Common myeloid progenitor, CD34-positive (primary cell): Measurements from ENCODE around the gene MAGEB4.

ENCODE experiments used
- CTCF ChIA-PET: fragments of 350-600 bp; sonication (Branson Sonifier 250); formaldehyde crosslinking; loops from one replicate; lab custom pipeline; 2021; ENCODE audit warnings: antibody characterized with exemption; lab: Charles Lee
- POLR2A ChIA-PET: fragments of 350-600 bp; sonication (Branson Sonifier 250); formaldehyde crosslinking; loops from one replicate; lab custom pipeline; 2021; ENCODE audit warnings: antibody characterized with exemption; lab: Charles Lee
- DNase-seq, 3 donors: peaks; one replicate each; pipeline versions ENCODE4 v3.0.0 to v3.0.0-alpha.2; 2013
- H3K27ac ChIP-seq, 2 experiments: 1 replicate in 1 of 2; 2 replicates in 1 of 2; pipeline ENCODE4 v1.7.0; 2013; ENCODE audit warnings: inconsistent platforms in 2 of 2, low read length in 2 of 2, mild to moderate bottlenecking in 2 of 2, low read depth in 1 of 2, moderate library complexity in 1 of 2; ENCODE audit not compliant: severe bottlenecking in 2 of 2, insufficient read depth in 1 of 2, poor library complexity in 1 of 2
- H3K27me3 ChIP-seq, 5 experiments: replicated peaks in 2 of 5; 1 replicate in 3 of 5; 2 replicates in 2 of 5; pipeline versions ENCODE4 v1.6.1 to v1.7.0; 2013; ENCODE audit warnings: low read length in 4 of 5, mild to moderate bottlenecking in 2 of 5, moderate library complexity in 2 of 5, inconsistent platforms in 1 of 5; ENCODE audit not compliant: insufficient read depth in 5 of 5, control insufficient read depth in 4 of 5
- H3K36me3 ChIP-seq, 4 experiments: 1 replicate in 2 of 4; 2 replicates in 2 of 4; pipeline versions ENCODE4 v1.6.1 to v1.7.0; 2013; ENCODE audit warnings: low read length in 3 of 4, control low read depth in 1 of 4, mild to moderate bottlenecking in 1 of 4; ENCODE audit not compliant: control insufficient read depth in 4 of 4, insufficient read depth in 4 of 4
- H3K4me1 ChIP-seq, 4 experiments: 1 replicate in 3 of 4; 2 replicates in 1 of 4; pipeline versions ENCODE4 v1.6.1 to v1.7.1; 2013; ENCODE audit warnings: low read length in 3 of 4, mild to moderate bottlenecking in 3 of 4, control low read depth in 1 of 4, inconsistent platforms in 1 of 4, moderate library complexity in 1 of 4; ENCODE audit not compliant: control insufficient read depth in 4 of 4, insufficient read depth in 4 of 4; ENCODE audit errors: control extremely low read depth in 1 of 4
- H3K4me3 ChIP-seq, 7 experiments: 1 replicate in 4 of 7; 2 replicates in 3 of 7; pipeline versions ENCODE4 v1.5.1 to v1.7.0; 2013; ENCODE audit warnings: mild to moderate bottlenecking in 7 of 7, low read length in 6 of 7, moderate library complexity in 6 of 7, inconsistent platforms in 2 of 7, low read depth in 2 of 7, control low read depth in 1 of 7; ENCODE audit not compliant: insufficient read depth in 4 of 7, control insufficient read depth in 1 of 7; ENCODE audit errors: extremely low read depth in 1 of 7
- H3K9me3 ChIP-seq, 5 experiments: 1 replicate in 4 of 5; 2 replicates in 1 of 5; pipeline versions ENCODE4 v1.6.1 to v1.7.1; 2013; ENCODE audit warnings: low read length in 4 of 5, mild to moderate bottlenecking in 2 of 5, inconsistent platforms in 1 of 5, low read depth in 1 of 5, moderate library complexity in 1 of 5; ENCODE audit not compliant: control insufficient read depth in 4 of 5, insufficient read depth in 2 of 5; ENCODE audit errors: control extremely low read depth in 1 of 5
- WGBS: methylation state at CpG from one replicate; pipeline ENCODE4 v1.1.5; 2013; ENCODE audit not compliant: insufficient coverage; 5-methylcytosine and 5-hydroxymethylcytosine counted together

The MAGEB4 gene

DNA sequence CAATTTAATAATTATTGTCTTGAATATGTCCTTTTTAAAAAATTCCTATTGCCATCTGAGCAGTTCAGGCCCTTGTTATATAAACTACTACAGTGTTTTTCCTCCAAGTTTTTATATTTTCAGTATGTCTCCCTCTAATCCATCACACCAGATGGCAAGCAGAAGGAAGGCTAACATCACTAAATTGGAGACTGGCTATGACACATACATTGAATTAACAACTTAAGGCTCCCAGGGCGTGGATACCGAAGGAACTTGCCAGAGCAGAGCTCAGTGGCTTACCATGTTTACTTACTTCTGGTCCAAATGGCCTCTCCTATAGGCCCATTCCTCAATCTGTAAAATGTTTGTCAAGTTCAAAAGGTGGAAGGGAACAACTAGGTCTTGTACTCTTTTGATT is 18.1 kb downstream of the MAGEB4 start:
- Histone ChIP-seq H3K27ac (no peak overlapping the region), H3K36me3 (no peaks in the 10 kb centered on the region), H3K4me3 (no peak overlapping the region), H3K27me3 (no peaks in the 10 kb centered on the region), H3K4me1 (no peaks in the 10 kb centered on the region), H3K9me3 (no peaks in the 10 kb centered on the region)
- ChIA-PET POLR2A (no interaction called here), CTCF (no interaction called here)
- WGBS = no CpG with 5 or more reads among the region's 2 CpGs
- no peak for DNase-seq

DNA sequence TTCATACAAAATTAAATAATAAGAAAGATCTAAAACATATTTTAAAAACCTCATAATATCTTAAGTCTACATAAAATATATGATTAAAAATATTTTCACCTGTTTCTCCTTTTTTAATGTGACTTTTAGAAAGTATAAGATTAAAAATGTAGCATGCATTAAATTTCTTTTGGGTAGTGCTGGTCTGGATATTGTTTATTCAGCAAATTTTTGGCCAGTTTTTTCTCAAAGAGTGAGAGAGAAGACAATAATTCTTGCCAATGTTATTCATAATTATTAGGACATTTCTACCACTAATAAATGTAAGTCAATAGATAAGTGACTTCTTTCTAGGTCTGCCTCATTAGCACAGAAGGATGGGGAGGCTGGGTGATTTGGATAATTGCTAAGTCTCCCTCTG is 19.2 kb downstream of the MAGEB4 start:
- Histone ChIP-seq H3K9me3 (no peaks in the 10 kb centered on the region), H3K27me3 (no peaks in the 10 kb centered on the region), H3K4me3 (no peak overlapping the region), H3K4me1 (no peaks in the 10 kb centered on the region), H3K27ac (no peak overlapping the region), H3K36me3 (no peaks in the 10 kb centered on the region)
- POLR2A ChIA-PET = no interaction called here
- no peak for DNase-seq
- CTCF ChIA-PET = no interaction called here

DNA sequence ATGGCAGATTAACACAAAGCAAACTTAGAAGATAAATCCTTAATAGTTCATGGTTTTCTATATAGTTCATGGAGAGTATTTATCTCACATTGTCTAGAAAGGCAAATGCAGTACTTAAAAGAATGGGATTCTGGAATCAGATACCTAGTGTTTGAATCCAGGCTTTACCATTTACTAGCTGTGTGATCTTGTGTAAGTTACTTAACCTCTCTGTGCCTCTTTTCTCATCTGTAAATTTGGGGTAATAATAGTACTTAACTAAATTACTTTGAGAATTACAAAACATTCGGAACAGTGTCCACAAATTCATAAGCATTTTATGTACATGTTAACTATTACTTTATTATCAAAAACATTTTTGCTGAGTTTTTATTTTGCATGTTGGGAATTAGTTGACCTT is 21.0 kb downstream of the MAGEB4 start:
- Histone ChIP-seq H3K4me1 (no peaks in the 10 kb centered on the region), H3K4me3 (no peak overlapping the region), H3K9me3 (no peaks in the 10 kb centered on the region), H3K27me3 (no peaks in the 10 kb centered on the region), H3K36me3 (no peaks in the 10 kb centered on the region), H3K27ac (no peak overlapping the region)
- WGBS = no CpG with 5 or more reads among the region's 1 CpG
- ChIA-PET POLR2A (no interaction called here), CTCF (no interaction called here)
- no peak for DNase-seq

DNA sequence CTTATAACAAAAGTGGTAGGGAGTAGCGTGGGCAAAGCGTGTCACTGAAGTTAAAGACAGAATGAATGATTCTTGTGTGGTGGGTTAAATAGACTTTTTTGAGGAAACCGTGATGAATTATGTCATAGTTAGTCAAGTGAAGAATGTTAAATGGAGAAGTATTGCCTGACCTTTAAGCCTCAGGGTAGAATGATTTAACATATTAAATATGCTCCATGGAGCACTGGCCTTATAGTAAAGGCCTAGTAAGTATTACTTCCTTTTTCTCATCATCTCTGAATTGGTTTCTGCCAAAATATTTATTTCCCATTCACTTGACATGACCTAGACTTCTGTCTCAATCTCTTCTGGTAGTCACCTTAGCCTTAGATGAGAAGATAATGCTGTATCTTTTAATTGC is 28.8 kb downstream of the MAGEB4 start:
- peaks cover 0 to 5% (median 0%) of the 10 kb centered on the region in 5 experiments for H3K27me3 ChIP-seq
- no peaks in the 10 kb centered on the region for H3K36me3 ChIP-seq
- 84% methylated on average over 3 of the region's 3 CpGs for WGBS
- H3K4me1 ChIP-seq = no peaks in the 10 kb centered on the region
- DNase-seq = no peak
- no peaks in the 10 kb centered on the region for H3K9me3 ChIP-seq
- no peak overlapping the region for H3K27ac ChIP-seq
- ChIA-PET CTCF (no interaction called here), POLR2A (no interaction called here)
- no peak overlapping the region for H3K4me3 ChIP-seq

DNA sequence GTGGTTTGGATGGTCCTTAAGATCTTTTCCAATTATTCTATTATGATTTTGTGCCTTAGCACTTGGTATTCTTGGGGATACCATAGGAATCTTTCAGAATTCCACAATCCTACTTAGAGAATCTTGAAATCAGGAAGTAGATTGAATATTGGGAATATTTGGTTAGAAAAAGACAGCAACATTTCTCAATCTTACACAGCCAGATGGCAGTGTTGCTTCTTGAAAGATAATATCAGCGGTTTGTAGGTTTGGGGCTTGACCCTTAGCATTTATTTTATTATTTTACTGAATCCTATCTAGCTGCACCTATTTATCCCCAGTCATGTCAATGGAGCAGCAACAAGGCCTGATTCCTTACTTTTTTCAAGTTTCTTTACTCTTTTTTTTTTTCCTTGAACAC is 33.7 kb downstream of the MAGEB4 start:
- Histone ChIP-seq H3K9me3 (no peaks in the 10 kb centered on the region), H3K27ac (no peak overlapping the region), H3K27me3 (peaks cover 0 to 5% (median 0%) of the 10 kb centered on the region in 5 experiments), H3K36me3 (no peaks in the 10 kb centered on the region), H3K4me1 (no peaks in the 10 kb centered on the region), H3K4me3 (no peak overlapping the region)
- ChIA-PET POLR2A (no interaction called here), CTCF (no interaction called here)
- DNase-seq = no peak
- WGBS = no CpG with 5 or more reads among the region's 1 CpG

DNA sequence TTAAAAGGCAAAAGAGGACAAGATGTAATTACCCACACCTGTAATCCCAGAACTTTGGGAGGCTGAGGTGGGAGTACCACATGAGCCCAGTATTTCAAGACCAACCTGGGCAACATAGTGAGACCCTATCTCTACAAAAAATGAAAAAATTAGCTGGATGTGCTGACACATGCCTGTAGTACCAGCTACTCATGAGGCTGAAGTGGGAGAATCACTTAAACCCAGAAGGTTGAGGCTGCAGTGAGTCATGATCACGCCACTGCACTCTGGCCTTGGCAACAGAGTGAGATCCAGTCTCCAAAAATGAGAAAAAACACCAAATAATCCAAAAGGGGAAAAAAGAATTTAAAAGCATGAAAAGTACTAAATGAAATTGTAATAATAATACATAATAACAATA is 36.6 kb downstream of the MAGEB4 start:
- H3K27me3 ChIP-seq = no peaks in the 10 kb centered on the region
- DNase-seq = no peak
- no peaks in the 10 kb centered on the region for H3K4me1 ChIP-seq
- H3K36me3 ChIP-seq = no peaks in the 10 kb centered on the region
- POLR2A ChIA-PET = no interaction called here
- no peak overlapping the region for H3K27ac ChIP-seq
- peaks cover 0 to 1% (median 0%) of the 10 kb centered on the region in 5 experiments for H3K9me3 ChIP-seq
- WGBS = 50% methylated on average over 1 of the region's 1 CpG
- CTCF ChIA-PET = no interaction called here
- H3K4me3 ChIP-seq = no peak overlapping the region

DNA sequence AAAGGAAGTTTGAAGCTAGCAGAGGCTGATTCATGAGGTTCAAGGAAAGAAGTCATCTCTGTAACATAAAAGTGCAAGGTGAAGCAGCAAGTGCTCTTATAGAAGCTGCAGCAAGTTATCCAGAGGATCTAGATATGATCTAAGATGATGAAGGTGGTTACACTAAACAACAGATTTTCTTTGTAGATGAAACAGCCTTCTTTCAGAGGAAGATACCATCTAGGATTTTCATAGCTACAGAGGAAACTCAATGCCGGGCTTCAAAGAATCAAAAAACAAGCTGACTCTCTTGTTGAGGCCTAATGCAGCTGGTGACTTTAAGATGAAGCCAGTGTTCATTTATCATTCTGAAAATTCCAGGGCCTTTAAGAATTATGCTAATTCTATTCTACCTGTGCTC is 38.6 kb downstream of the MAGEB4 start:
- POLR2A ChIA-PET = no interaction called here
- Histone ChIP-seq H3K9me3 (peaks cover 0 to 1% (median 0%) of the 10 kb centered on the region in 5 experiments), H3K36me3 (no peaks in the 10 kb centered on the region), H3K27ac (no peak overlapping the region), H3K27me3 (no peaks in the 10 kb centered on the region), H3K4me1 (no peaks in the 10 kb centered on the region), H3K4me3 (no peak overlapping the region)
- WGBS = 83% methylated on average over 1 of the region's 1 CpG
- DNase-seq = no peak
- CTCF ChIA-PET = no interaction called here
